ENCODE results near the gene LELP1. TPM values are rescaled to one million over a fixed set of nuclear protein-coding genes. Genes with fewer than 3 reads are reported as not detected.

Gene LELP1
- total and polyA plus RNA-seq, 2 donors (not counting 3 experiments of a cell fraction or from before 2014, with no cell fraction given) = not detected

DNA sequence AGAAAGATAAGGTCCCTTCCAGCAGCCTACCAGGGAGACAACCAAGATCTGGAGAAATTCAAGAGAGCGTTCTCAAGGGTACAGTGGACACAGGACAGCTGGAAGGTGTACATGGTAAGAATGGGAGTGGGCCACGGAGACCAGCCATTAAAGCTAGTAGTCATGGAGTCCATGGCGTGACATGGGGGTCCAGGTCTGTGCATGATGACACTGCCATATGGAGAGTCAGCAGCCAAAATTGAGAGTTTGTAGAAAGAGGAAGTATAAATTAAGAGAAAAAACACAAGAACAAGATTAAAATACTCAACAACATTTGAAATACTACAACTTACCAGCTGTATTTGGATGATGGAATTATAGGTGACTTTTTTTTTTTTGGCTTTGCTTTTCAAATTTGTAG is 48.3 kb downstream of the LELP1 start:
- ChIA-PET POLR2A (no interaction called here), CTCF (no interaction called here)
- FAIRE-seq = no peak
- no peaks in the 10 kb centered on the region for H3K79me2 ChIP-seq (ENCODE audit: control insufficient read depth, insufficient read depth, low read length)
- no peak overlapping the region for H3K27ac ChIP-seq (ENCODE audit: insufficient read depth, low read depth, low read length)
- H3K9me1 ChIP-seq (replicated peaks; ENCODE audit: control insufficient read depth, extremely low read depth, insufficient read depth, low read length) = no peaks in the 10 kb centered on the region
- H3K4me1 ChIP-seq (ENCODE audit: control insufficient read depth, extremely low read depth, insufficient read depth, low read length) = no peaks in the 10 kb centered on the region
- no peaks in the 10 kb centered on the region for H3K9me3 ChIP-seq (replicated peaks; ENCODE audit: control insufficient read depth, insufficient read depth, low read length)
- no TSS peak for BruUV-seq (replicated peaks)
- no peak overlapping the region for H3K4me2 ChIP-seq (ENCODE audit: insufficient read depth, low read length)
- dilution Hi-C loops (cut with MboI; ENCODE audit: extremely low pct_ligation_motif_present, low sequenced_read_pairs) (no loop called here), intact Hi-C loops (cut with micrococcal nuclease) (no loop called here)
- no peak overlapping the region for H3K9ac ChIP-seq (replicated peaks; ENCODE audit: extremely low read depth, insufficient read depth, low read length)
- no peak for TF ChIP-seq POLR2AphosphoS5 (IDR thresholded peaks at IDR 0.05; ENCODE audit: insufficient read depth, low read depth, low read length)
- no peak for TF ChIP-seq JUN (IDR thresholded peaks at IDR 0.05; ENCODE audit: borderline replicate concordance, insufficient read depth, insufficient read length, low read depth)
- no peak for TF ChIP-seq GATA2 (IDR thresholded peaks at IDR 0.05; ENCODE audit: insufficient read depth, insufficient read length, low read depth, low read length)
- TF ChIP-seq MYC (IDR thresholded peaks at IDR 0.05; ENCODE audit: low read depth, low read length) = no peak
- no peak for TF ChIP-seq FOS (IDR thresholded peaks at IDR 0.05; ENCODE audit: borderline replicate concordance, insufficient read depth, low read length)
- TF ChIP-seq, protein P1, sequence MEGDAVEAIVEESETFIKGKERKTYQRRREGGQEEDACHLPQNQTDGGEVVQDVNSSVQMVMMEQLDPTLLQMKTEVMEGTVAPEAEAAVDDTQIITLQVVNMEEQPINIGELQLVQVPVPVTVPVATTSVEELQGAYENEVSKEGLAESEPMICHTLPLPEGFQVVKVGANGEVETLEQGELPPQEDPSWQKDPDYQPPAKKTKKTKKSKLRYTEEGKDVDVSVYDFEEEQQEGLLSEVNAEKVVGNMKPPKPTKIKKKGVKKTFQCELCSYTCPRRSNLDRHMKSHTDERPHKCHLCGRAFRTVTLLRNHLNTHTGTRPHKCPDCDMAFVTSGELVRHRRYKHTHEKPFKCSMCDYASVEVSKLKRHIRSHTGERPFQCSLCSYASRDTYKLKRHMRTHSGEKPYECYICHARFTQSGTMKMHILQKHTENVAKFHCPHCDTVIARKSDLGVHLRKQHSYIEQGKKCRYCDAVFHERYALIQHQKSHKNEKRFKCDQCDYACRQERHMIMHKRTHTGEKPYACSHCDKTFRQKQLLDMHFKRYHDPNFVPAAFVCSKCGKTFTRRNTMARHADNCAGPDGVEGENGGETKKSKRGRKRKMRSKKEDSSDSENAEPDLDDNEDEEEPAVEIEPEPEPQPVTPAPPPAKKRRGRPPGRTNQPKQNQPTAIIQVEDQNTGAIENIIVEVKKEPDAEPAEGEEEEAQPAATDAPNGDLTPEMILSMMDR (IDR thresholded peaks at IDR 0.05; ENCODE audit: extremely low read depth in 1 of 2, insufficient read depth in 1 of 2, low read depth in 1 of 2, low read length in 2 of 2) = no peak
- no peak for TF ChIP-seq EZH2 (IDR thresholded peaks at IDR 0.05; ENCODE audit: borderline replicate concordance, low read depth, low read length, severe bottlenecking)
- TF ChIP-seq POLR2A (IDR thresholded peaks at IDR 0.05; ENCODE audit: low read depth, low read length) = no peak
- TF ChIP-seq, protein P2, sequence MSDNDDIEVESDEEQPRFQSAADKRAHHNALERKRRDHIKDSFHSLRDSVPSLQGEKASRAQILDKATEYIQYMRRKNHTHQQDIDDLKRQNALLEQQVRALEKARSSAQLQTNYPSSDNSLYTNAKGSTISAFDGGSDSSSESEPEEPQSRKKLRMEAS (IDR thresholded peaks at IDR 0.05; ENCODE audit: insufficient read depth, insufficient read length) = no peak
- no peaks in the 10 kb centered on the region for H3K27me3 ChIP-seq (ENCODE audit: control insufficient read depth in 2 of 2, insufficient read depth in 2 of 2, low read length in 2 of 2)
- H4K20me1 ChIP-seq (replicated peaks; ENCODE audit: control insufficient read depth, extremely low read depth, insufficient read depth, low read length) = no peaks in the 10 kb centered on the region
- H2AFZ ChIP-seq (ENCODE audit: low read depth, low read length) = no peak overlapping the region
- H3K36me3 ChIP-seq (ENCODE audit: control insufficient read depth in 2 of 2, extremely low read depth in 1 of 2, insufficient read depth in 2 of 2, low read length in 2 of 2) = no peaks in the 10 kb centered on the region
- no peak for DNase-seq (ENCODE audit: low read depth, low spot score)
- no peak overlapping the region for H3K4me3 ChIP-seq (replicated peaks in 1 of 3; ENCODE audit: insufficient read depth in 1 of 3, low read depth in 1 of 3, low read length in 3 of 3)

Measured in endothelial cell of umbilical vein (primary cell).